K562 (cell line): ENCODE data around the gene FIZ1. TPM values are rescaled to one million over a fixed set of nuclear protein-coding genes. Genes with fewer than 3 reads are reported as not detected.
A peak's percentile ranks its signal among the peaks of the same experiment; 100 is the strongest.

ENCODE experiments used
- EP400 ChIP-seq: fragments of 450-650 bp; IDR thresholded peaks from 2 replicates; pipeline ENCODE4 v1.6.1; 2017; ENCODE audit warnings: antibody characterized with exemption, mild to moderate bottlenecking, moderate library complexity
- GTF2A2 ChIP-seq: IDR thresholded peaks from 2 replicates; pipeline ENCODE4 v1.6.1; 2016; ENCODE audit warnings: mild to moderate bottlenecking, missing genetic modification characterization, missing compliant biosample characterization
- HDAC8 ChIP-seq: fragments of 450-650 bp; IDR thresholded peaks from 2 replicates; pipeline ENCODE4 v1.6.1; 2016; ENCODE audit warnings: mild to moderate bottlenecking, missing genetic modification characterization, moderate library complexity, missing compliant biosample characterization
- MYBL2 ChIP-seq, 2 experiments: fragments of 450-650 bp in 1 of 2; sonication (generic) in 1 of 2; formaldehyde crosslinking in 1 of 2; IDR thresholded peaks; 2 replicates each; pipeline versions ENCODE4 v1.6.1 to v1.8.1; 2017 to 2022; ENCODE audit warnings: borderline replicate concordance in 1 of 2, inconsistent platforms in 1 of 2, low read depth in 1 of 2, mild to moderate bottlenecking in 1 of 2, missing genetic modification reagents in 1 of 2, moderate library complexity in 1 of 2
- PPARD ChIP-seq: fragments of 250-450 bp; sonication (Bioruptor Pico); IDR thresholded peaks from 2 replicates; pipeline ENCODE4 v1.8.0; 2022; ENCODE audit warnings: inconsistent platforms, mild to moderate bottlenecking, moderate library complexity
- SIN3B ChIP-seq: fragments of 450-650 bp; IDR thresholded peaks from 2 replicates; pipeline ENCODE4 v1.6.1; 2017; ENCODE audit warnings: low read depth, mild to moderate bottlenecking, moderate library complexity
- THRAP3 ChIP-seq: fragments of 450-650 bp; IDR thresholded peaks from 2 replicates; pipeline ENCODE4 v1.6.1; 2016; ENCODE audit warnings: mild to moderate bottlenecking, inconsistent platforms, borderline replicate concordance
- XRCC3 ChIP-seq: fragments of 450-650 bp; IDR thresholded peaks from 2 replicates; pipeline ENCODE4 v1.6.1; 2017; ENCODE audit warnings: mild to moderate bottlenecking, moderate library complexity
- ZC3H4 ChIP-seq: sonication (generic); formaldehyde crosslinking; IDR thresholded peaks from 2 replicates; pipeline ENCODE4 v1.9.0; 2021; ENCODE audit warnings: missing genetic modification reagents, borderline replicate concordance
- ZNF165 ChIP-seq: fragments of 250-450 bp; sonication (Bioruptor Pico); IDR thresholded peaks from 2 replicates; pipeline ENCODE4 v1.4.0; 2020; ENCODE audit warnings: borderline replicate concordance
- ZNF282 ChIP-seq: sonication (generic); formaldehyde crosslinking; IDR thresholded peaks from 2 replicates; pipeline ENCODE4 v1.8.1; 2023; ENCODE audit warnings: missing genetic modification reagents
- ZNF395 ChIP-seq: fragments of 200-800 bp; sonication (Bioruptor generic); IDR thresholded peaks from 2 replicates; pipeline ENCODE4 v1.6.1; 2017; ENCODE audit warnings: missing genetic modification characterization, missing compliant biosample characterization
- ZNF431 ChIP-seq: sonication (generic); formaldehyde crosslinking; IDR thresholded peaks from 2 replicates; pipeline ENCODE4 v1.8.0; 2022; ENCODE audit warnings: mild to moderate bottlenecking, missing genetic modification reagents
- polyA plus RNA-seq, 8 experiments: library from polyadenylated mRNA; depleted of rRNA in 4 of 8; stranded (reverse) in 5 of 8; unstranded in 3 of 8; fragments of >200 nt; fragmentation: Nextera tagmentation in 2 of 8; fragmentation: Illumina TruSeq in 1 of 8; extraction: Ambion mirVana in 2 of 8; extraction: Trizol in 1 of 8; gene quantifications; 2 replicates each; pipeline versions ENCODE4 v1.2.1 to v1.2.3, GENCODE V29; 2011 to 2014; ENCODE audit warnings: inconsistent platforms in 1 of 8, missing spikeins in 1 of 8
- total RNA-seq, 7 experiments: library from RNA; depleted of rRNA in 6 of 7; stranded (reverse); fragments of >200 nt in 6 of 7; fragmentation: Illumina TruSeq in 2 of 7; extraction: Trizol in 2 of 7; gene quantifications; 2 replicates each; pipeline versions ENCODE4 v1.2.1 to v1.2.3, GENCODE V29; 2011 to 2021; ENCODE audit warnings: low replicate concordance in 1 of 7
- TF ChIP-seq, protein P1 (sequence below): sonication (generic); formaldehyde crosslinking; IDR thresholded peaks from 2 replicates; pipeline ENCODE4 v1.8.0; 2022; ENCODE audit warnings: missing genetic modification reagents, mild to moderate bottlenecking, borderline replicate concordance
- TF ChIP-seq, protein P2 (sequence below): fragments of 250-450 bp; sonication (Bioruptor Pico); IDR thresholded peaks from 2 replicates; pipeline ENCODE4 v1.8.0; 2022; ENCODE audit warnings: moderate library complexity, mild to moderate bottlenecking, inconsistent platforms
- TF ChIP-seq, protein P3 (sequence below): fragments of 450-650 bp; IDR thresholded peaks from 2 replicates; pipeline ENCODE4 v1.6.1; 2016; ENCODE audit warnings: low read depth

Gene FIZ1
- total and polyA plus RNA-seq, 9 of the 15 experiments (the other 6 are each of a cell fraction or from before 2014, with no cell fraction given) = 0.79 to 17.5 (median 5.5) TPM

GRCh38 chr19:55640043-55640576 is 40.8 kb upstream of the FIZ1 start (continued):
- peak; percentile 98 for TF ChIP-seq ZNF282 (CRISPR knock-in tag)
- no peak for TF ChIP-seq ZC3H4 (CRISPR knock-in tag)
- peak; percentile 47; the same call in 1 of the 2 replicates for TF ChIP-seq PPARD (CRISPR knock-in tag)
- TF ChIP-seq, protein P1, sequence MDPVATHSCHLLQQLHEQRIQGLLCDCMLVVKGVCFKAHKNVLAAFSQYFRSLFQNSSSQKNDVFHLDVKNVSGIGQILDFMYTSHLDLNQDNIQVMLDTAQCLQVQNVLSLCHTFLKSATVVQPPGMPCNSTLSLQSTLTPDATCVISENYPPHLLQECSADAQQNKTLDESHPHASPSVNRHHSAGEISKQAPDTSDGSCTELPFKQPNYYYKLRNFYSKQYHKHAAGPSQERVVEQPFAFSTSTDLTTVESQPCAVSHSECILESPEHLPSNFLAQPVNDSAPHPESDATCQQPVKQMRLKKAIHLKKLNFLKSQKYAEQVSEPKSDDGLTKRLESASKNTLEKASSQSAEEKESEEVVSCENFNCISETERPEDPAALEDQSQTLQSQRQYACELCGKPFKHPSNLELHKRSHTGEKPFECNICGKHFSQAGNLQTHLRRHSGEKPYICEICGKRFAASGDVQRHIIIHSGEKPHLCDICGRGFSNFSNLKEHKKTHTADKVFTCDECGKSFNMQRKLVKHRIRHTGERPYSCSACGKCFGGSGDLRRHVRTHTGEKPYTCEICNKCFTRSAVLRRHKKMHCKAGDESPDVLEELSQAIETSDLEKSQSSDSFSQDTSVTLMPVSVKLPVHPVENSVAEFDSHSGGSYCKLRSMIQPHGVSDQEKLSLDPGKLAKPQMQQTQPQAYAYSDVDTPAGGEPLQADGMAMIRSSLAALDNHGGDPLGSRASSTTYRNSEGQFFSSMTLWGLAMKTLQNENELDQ = peak; percentile 98
- TF ChIP-seq, protein P2, sequence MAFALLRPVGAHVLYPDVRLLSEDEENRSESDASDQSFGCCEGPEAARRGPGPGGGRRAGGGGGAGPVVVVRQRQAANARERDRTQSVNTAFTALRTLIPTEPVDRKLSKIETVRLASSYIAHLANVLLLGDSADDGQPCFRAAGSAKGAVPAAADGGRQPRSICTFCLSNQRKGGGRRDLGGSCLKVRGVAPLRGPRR (CRISPR knock-in tag) = peak; percentile 15; the same call in 1 of the 2 replicates
- TF ChIP-seq ZNF165 (CRISPR knock-in tag) = no peak
- peak; percentile 90; the same call in 1 of the 2 replicates for TF ChIP-seq EP400
- TF ChIP-seq, protein P3, sequence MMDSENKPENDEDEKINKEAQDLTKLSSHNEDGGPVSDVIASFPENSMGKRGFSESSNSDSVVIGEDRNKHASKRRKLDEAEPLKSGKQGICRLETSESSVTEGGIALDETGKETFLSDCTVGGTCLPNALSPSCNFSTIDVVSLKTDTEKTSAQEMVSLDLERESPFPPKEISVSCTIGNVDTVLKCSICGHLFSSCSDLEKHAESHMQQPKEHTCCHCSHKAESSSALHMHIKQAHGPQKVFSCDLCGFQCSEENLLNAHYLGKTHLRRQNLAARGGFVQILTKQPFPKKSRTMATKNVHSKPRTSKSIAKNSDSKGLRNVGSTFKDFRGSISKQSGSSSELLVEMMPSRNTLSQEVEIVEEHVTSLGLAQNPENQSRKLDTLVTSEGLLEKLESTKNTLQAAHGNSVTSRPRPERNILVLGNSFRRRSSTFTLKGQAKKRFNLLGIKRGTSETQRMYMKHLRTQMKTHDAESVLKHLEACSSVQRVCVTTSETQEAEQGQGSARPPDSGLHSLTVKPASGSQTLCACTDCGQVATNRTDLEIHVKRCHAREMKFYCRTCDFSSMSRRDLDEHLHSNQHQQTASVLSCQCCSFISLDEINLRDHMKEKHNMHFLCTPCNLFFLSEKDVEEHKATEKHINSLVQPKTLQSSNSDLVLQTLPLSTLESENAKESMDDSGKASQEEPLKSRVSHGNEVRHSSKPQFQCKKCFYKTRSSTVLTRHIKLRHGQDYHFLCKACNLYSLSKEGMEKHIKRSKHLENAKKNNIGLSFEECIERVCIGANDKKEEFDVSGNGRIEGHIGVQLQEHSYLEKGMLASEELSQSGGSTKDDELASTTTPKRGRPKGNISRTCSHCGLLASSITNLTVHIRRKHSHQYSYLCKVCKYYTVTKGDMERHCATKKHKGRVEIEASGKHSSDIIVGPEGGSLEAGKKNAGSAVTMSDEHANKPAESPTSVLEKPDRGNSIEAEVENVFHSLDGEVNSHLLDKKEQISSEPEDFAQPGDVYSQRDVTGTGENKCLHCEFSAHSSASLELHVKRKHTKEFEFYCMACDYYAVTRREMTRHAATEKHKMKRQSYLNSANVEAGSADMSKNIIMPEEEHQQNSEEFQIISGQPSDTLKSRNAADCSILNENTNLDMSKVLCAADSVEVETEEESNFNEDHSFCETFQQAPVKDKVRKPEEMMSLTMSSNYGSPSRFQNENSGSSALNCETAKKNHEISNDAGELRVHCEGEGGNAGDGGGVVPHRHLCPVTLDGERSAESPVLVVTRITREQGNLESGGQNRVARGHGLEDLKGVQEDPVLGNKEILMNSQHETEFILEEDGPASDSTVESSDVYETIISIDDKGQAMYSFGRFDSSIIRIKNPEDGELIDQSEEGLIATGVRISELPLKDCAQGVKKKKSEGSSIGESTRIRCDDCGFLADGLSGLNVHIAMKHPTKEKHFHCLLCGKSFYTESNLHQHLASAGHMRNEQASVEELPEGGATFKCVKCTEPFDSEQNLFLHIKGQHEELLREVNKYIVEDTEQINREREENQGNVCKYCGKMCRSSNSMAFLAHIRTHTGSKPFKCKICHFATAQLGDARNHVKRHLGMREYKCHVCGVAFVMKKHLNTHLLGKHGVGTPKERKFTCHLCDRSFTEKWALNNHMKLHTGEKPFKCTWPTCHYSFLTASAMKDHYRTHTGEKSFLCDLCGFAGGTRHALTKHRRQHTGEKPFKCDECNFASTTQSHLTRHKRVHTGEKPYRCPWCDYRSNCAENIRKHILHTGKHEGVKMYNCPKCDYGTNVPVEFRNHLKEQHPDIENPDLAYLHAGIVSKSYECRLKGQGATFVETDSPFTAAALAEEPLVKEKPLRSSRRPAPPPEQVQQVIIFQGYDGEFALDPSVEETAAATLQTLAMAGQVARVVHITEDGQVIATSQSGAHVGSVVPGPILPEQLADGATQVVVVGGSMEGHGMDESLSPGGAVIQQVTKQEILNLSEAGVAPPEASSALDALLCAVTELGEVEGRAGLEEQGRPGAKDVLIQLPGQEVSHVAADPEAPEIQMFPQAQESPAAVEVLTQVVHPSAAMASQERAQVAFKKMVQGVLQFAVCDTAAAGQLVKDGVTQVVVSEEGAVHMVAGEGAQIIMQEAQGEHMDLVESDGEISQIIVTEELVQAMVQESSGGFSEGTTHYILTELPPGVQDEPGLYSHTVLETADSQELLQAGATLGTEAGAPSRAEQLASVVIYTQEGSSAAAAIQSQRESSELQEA = no peak
- peak; percentile 95 for TF ChIP-seq ZNF431 (CRISPR knock-in tag)
- TF ChIP-seq SIN3B = no peak
- no peak for TF ChIP-seq XRCC3
- no peak for TF ChIP-seq MYBL2 (IDR thresholded peaks at IDR 0.05; ENCODE audit: low read depth)
- TF ChIP-seq MYBL2 (CRISPR knock-in tag; IDR thresholded peaks at IDR 0.05; ENCODE audit: borderline replicate concordance) = peak; percentile 81
- no peak for TF ChIP-seq ZNF395 (CRISPR knock-in tag)
- no peak for TF ChIP-seq GTF2A2 (tag)
- TF ChIP-seq THRAP3 = no peak
- TF ChIP-seq HDAC8 = no peak
